ENCODE results near the gene PPFIA2. TPM values are rescaled to one million over a fixed set of nuclear protein-coding genes. Genes with fewer than 3 reads are reported as not detected.

Gene PPFIA2
- total RNA-seq, 1 donor from 2014 or later, result 0.59 TPM

DNA sequence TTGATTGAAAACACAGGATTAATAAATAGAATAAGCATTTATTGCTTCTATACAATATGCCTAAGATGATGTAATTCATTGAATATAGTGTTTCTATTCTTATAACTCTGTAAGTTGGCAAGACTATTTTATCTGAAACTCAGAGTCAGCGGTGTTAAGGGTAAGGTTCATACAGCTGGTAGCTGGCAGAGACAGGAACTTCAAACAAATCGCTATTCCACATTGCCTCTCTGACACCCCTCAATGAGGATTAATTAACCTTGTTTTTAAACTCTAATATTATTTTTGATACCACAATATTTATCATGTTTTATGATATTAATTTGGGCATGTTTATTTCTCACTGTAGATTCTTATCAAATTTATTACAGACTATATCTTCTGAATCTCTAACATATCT, 357.9 kb downstream of the PPFIA2 start:
- Mint-ChIP-seq H3K9me3 (ENCODE audit: unreplicated experiment) (no peaks in the 10 kb centered on the region), H3K36me3 (ENCODE audit: low read depth, unreplicated experiment) (no peaks in the 10 kb centered on the region), H3K27me3 (ENCODE audit: low read depth, unreplicated experiment) (no peaks in the 10 kb centered on the region), H3K4me3 (ENCODE audit: unreplicated experiment) (no peak overlapping the region), H3K4me1 (ENCODE audit: low read depth, unreplicated experiment) (no peaks in the 10 kb centered on the region), H3K27ac (ENCODE audit: unreplicated experiment) (no peak overlapping the region)
- Histone ChIP-seq H3K9me3 (ENCODE audit: insufficient read depth, low read depth, low read length) (no peaks in the 10 kb centered on the region), H3K9ac (ENCODE audit: low read length) (no peak overlapping the region), H4K20me1 (ENCODE audit: insufficient read depth, low read length) (no peaks in the 10 kb centered on the region), H3K4me1 (ENCODE audit: insufficient read depth, low read length) (no peaks in the 10 kb centered on the region), H3K4me3 (ENCODE audit: insufficient read depth, low read depth, low read length) (no peak overlapping the region), H3K27ac (ENCODE audit: low read depth, low read length) (no peak overlapping the region), H3K36me3 (ENCODE audit: insufficient read depth, low read length) (no peaks in the 10 kb centered on the region), H2AFZ (ENCODE audit: low read depth, low read length) (no peak overlapping the region), H3K79me2 (ENCODE audit: insufficient read depth, low read length) (no peaks in the 10 kb centered on the region), H3K27me3 (ENCODE audit: insufficient read depth, low read length) (no peaks in the 10 kb centered on the region), H3K4me2 (ENCODE audit: low read length) (no peak overlapping the region)
- TF ChIP-seq EZH2 (IDR thresholded peaks at IDR 0.05; ENCODE audit: insufficient read depth, low read length) (no peak), CTCF (IDR thresholded peaks at IDR 0.05; ENCODE audit: insufficient read depth, low read depth, low read length) (no peak)
- DNase-seq (ENCODE audit: low read depth) (no peak), FAIRE-seq (no peak)

- H3K27me3 Mint-ChIP-seq (ENCODE audit: low read depth, unreplicated experiment), result no peaks in the 10 kb centered on the region
- no peak overlapping the region for H3K27ac Mint-ChIP-seq (ENCODE audit: unreplicated experiment)
- no peaks in the 10 kb centered on the region for H3K4me1 Mint-ChIP-seq (ENCODE audit: low read depth, unreplicated experiment)
Measured at GRCh38 chr12:81400024-81400423, 359.1 kb downstream of the PPFIA2 start.

More at GRCh38 chr12:81400024-81400423, 359.1 kb downstream of the PPFIA2 start:
- H3K4me2 ChIP-seq (ENCODE audit: low read length), result no peak overlapping the region
- FAIRE-seq (no peak), DNase-seq (ENCODE audit: low read depth) (no peak)
- H2AFZ ChIP-seq (ENCODE audit: low read depth, low read length), result no peak overlapping the region
- no peaks in the 10 kb centered on the region for H3K4me1 ChIP-seq (ENCODE audit: insufficient read depth, low read length)
- H3K79me2 ChIP-seq (ENCODE audit: insufficient read depth, low read length), result no peaks in the 10 kb centered on the region
- no peaks in the 10 kb centered on the region for H3K36me3 ChIP-seq (ENCODE audit: insufficient read depth, low read length)
- no peak overlapping the region for H3K4me3 ChIP-seq (ENCODE audit: insufficient read depth, low read depth, low read length)
- H3K27me3 ChIP-seq (ENCODE audit: insufficient read depth, low read length), result no peaks in the 10 kb centered on the region
- TF ChIP-seq EZH2 (IDR thresholded peaks at IDR 0.05; ENCODE audit: insufficient read depth, low read length) (no peak), CTCF (IDR thresholded peaks at IDR 0.05; ENCODE audit: insufficient read depth, low read depth, low read length) (no peak)
- Mint-ChIP-seq H3K9me3 (ENCODE audit: unreplicated experiment) (no peaks in the 10 kb centered on the region), H3K4me3 (ENCODE audit: unreplicated experiment) (no peak overlapping the region), H3K36me3 (ENCODE audit: low read depth, unreplicated experiment) (no peaks in the 10 kb centered on the region)
- H3K9ac ChIP-seq (ENCODE audit: low read length), result no peak overlapping the region
- H4K20me1 ChIP-seq (ENCODE audit: insufficient read depth, low read length), result no peaks in the 10 kb centered on the region
- no peak overlapping the region for H3K27ac ChIP-seq (ENCODE audit: low read depth, low read length)
- no peaks in the 10 kb centered on the region for H3K9me3 ChIP-seq (ENCODE audit: insufficient read depth, low read depth, low read length)

All from astrocyte (in vitro differentiated cells and primary cell).